Gastroesophageal sphincter (tissue), 3 donors: Measurements from ENCODE around the gene MAP3K21.

Experiments
- CTCF ChIP-seq, 4 experiments: fragments of 200-600 bp in 2 of 4; fragments of 450-650 bp in 2 of 4; sonication (generic) in 1 of 4; IDR thresholded peaks; one replicate each; pipeline ENCODE4 v1.5.1; 2017 to 2019; ENCODE audit warnings: antibody characterized with exemption in 4 of 4, mild to moderate bottlenecking in 2 of 4, moderate library complexity in 2 of 4
- POLR2A ChIP-seq, 2 donors: fragments of 450-650 bp; IDR thresholded peaks; one replicate each; pipeline ENCODE4 v1.6.1; 2017; ENCODE audit warnings: antibody characterized with exemption in 2 of 2, mild to moderate bottlenecking in 2 of 2, moderate library complexity in 1 of 2
- POLR2AphosphoS5 ChIP-seq: sonication (generic); formaldehyde crosslinking; IDR thresholded peaks from one replicate; pipeline ENCODE4 v1.6.1; 2017; ENCODE audit warnings: antibody characterized with exemption

- TF ChIP-seq CTCF (IDR thresholded peaks at IDR 0.05) (peak; percentile 30 to 60 (median 38)), POLR2A (IDR thresholded peaks at IDR 0.05) (no peak), POLR2AphosphoS5 (no peak)
These were observed 67.6 kb downstream of the MAP3K21 start for GRCh38 chr1:233394860-233395717.
